HepG2 (cell line): ENCODE data around the gene NUDT1.
"Not testable (repeated sequence)": the region's sequence is repeated elsewhere in the genome, so short reads cannot be mapped to it uniquely, and the experiment has no call there.

Experiments used
- GABPA ChIP-seq, 2 experiments: IDR thresholded peaks; 2 replicates each; pipeline ENCODE4 v1.6.1; 2011 to 2016; ENCODE audit warnings: low read depth in 2 of 2, low read length in 1 of 2, missing biosample characterization in 1 of 2, missing genetic modification characterization in 1 of 2
- SMC3 ChIP-seq: IDR thresholded peaks from 2 replicates; pipeline ENCODE4 v1.6.1; 2011; ENCODE audit warnings: low read length, improper control_type of control experiment
- TF ChIP-seq, protein P1 (sequence below): sonication (generic); formaldehyde crosslinking; IDR thresholded peaks from 2 replicates; pipeline ENCODE4 v1.5.0; 2020; ENCODE audit warnings: mild to moderate bottlenecking, missing genetic modification reagents, moderate library complexity
- TF ChIP-seq, protein P2 (sequence below): sonication (generic); formaldehyde crosslinking; IDR thresholded peaks from 2 replicates; pipeline ENCODE4 v1.9.0; 2021; ENCODE audit warnings: missing genetic modification reagents, borderline replicate concordance

DNA sequence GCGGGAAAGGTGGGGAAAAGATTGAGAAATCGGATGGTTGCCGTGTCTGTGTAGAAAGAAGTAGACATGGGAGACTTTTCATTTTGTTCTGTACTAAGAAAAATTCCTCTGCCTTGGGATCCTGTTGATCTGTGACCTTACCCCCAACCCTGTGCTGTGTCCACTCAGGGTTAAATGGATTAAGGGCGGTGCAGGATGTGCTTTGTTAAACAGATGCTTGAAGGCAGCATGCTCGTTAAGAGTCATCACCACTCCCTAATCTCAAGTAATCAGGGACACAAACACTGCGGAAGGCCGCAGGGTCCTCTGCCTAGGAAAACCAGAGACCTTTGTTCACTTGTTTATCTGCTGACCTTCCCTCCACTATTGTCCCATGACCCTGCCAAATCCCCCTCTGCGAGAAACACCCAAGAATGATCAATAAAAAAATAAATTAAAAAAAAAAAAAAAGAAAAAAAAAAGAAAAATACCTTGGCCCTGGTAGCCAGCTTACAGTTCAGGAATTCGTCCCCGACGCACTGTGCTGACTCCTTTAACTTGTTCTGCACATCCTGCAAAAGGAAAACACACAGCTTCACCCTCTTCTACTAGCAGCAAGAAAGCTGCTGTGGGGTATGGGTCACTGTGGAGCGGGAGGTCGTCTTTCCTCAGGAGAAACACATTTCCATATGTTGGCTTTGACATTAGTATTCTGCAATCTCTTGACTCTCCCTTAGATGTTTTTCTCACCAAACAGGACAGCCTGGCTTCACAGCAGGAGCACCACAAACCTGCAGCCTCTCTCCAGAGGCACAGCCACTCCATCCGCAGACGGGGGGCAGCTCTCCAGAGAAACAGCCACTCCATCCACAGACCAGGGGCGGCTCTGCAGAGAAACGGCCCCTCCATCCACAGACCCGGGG is 27.3 kb downstream of the NUDT1 start:
- TF ChIP-seq, protein P1, sequence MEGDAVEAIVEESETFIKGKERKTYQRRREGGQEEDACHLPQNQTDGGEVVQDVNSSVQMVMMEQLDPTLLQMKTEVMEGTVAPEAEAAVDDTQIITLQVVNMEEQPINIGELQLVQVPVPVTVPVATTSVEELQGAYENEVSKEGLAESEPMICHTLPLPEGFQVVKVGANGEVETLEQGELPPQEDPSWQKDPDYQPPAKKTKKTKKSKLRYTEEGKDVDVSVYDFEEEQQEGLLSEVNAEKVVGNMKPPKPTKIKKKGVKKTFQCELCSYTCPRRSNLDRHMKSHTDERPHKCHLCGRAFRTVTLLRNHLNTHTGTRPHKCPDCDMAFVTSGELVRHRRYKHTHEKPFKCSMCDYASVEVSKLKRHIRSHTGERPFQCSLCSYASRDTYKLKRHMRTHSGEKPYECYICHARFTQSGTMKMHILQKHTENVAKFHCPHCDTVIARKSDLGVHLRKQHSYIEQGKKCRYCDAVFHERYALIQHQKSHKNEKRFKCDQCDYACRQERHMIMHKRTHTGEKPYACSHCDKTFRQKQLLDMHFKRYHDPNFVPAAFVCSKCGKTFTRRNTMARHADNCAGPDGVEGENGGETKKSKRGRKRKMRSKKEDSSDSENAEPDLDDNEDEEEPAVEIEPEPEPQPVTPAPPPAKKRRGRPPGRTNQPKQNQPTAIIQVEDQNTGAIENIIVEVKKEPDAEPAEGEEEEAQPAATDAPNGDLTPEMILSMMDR (CRISPR knock-in tag) = not testable (repeated sequence)
- TF ChIP-seq SMC3; GABPA (IDR thresholded peaks at IDR 0.05; ENCODE audit: low read depth, low read length); GABPA (CRISPR knock-in tag; IDR thresholded peaks at IDR 0.05; ENCODE audit: low read depth): not testable (repeated sequence)
- TF ChIP-seq, protein P2, sequence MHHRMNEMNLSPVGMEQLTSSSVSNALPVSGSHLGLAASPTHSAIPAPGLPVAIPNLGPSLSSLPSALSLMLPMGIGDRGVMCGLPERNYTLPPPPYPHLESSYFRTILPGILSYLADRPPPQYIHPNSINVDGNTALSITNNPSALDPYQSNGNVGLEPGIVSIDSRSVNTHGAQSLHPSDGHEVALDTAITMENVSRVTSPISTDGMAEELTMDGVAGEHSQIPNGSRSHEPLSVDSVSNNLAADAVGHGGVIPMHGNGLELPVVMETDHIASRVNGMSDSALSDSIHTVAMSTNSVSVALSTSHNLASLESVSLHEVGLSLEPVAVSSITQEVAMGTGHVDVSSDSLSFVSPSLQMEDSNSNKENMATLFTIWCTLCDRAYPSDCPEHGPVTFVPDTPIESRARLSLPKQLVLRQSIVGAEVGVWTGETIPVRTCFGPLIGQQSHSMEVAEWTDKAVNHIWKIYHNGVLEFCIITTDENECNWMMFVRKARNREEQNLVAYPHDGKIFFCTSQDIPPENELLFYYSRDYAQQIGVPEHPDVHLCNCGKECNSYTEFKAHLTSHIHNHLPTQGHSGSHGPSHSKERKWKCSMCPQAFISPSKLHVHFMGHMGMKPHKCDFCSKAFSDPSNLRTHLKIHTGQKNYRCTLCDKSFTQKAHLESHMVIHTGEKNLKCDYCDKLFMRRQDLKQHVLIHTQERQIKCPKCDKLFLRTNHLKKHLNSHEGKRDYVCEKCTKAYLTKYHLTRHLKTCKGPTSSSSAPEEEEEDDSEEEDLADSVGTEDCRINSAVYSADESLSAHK (CRISPR knock-in tag) = not testable (repeated sequence)
